ENCODE results near the gene SUPT3H. TPM values are rescaled to one million over a fixed set of nuclear protein-coding genes. Genes with fewer than 3 reads are reported as not detected.
"Not testable (repeated sequence)": the region's sequence is repeated elsewhere in the genome, so short reads cannot be mapped to it uniquely, and the experiment has no call there.

SUPT3H gene
- total RNA-seq, 1 donor from 2014 or later = 16.0 TPM

GRCh38 chr6:45293306-45293705 lies 84.4 kb downstream of the SUPT3H start:
- peaks cover 6% of the 10 kb centered on the region for H3K36me3 Mint-ChIP-seq (ENCODE audit: unreplicated experiment)
- H3K9me3 Mint-ChIP-seq (ENCODE audit: unreplicated experiment) = peaks cover 1% of the 10 kb centered on the region
- DNase-seq = no peak
- TF ChIP-seq CTCF (IDR thresholded peaks at IDR 0.05; ENCODE audit: partially characterized antibody, unreplicated experiment) = no peak
- no peak overlapping the region for H3K4me3 Mint-ChIP-seq (ENCODE audit: unreplicated experiment)
- peaks cover 2% of the 10 kb centered on the region for H3K27me3 Mint-ChIP-seq (ENCODE audit: unreplicated experiment)
- H3K27ac Mint-ChIP-seq (ENCODE audit: unreplicated experiment) = no peak overlapping the region
- H3K4me1 Mint-ChIP-seq (ENCODE audit: low read depth, unreplicated experiment) = no peaks in the 10 kb centered on the region

- no peak for DNase-seq
- TF ChIP-seq CTCF (IDR thresholded peaks at IDR 0.05; ENCODE audit: partially characterized antibody, unreplicated experiment) = no peak
- H3K27ac Mint-ChIP-seq (ENCODE audit: unreplicated experiment) = no peak overlapping the region
- H3K4me1 Mint-ChIP-seq (ENCODE audit: low read depth, unreplicated experiment) = no peaks in the 10 kb centered on the region
- no peak overlapping the region for H3K4me3 Mint-ChIP-seq (ENCODE audit: unreplicated experiment)
- H3K9me3 Mint-ChIP-seq (ENCODE audit: unreplicated experiment) = peaks cover 1% of the 10 kb centered on the region
- peaks cover 2% of the 10 kb centered on the region for H3K27me3 Mint-ChIP-seq (ENCODE audit: unreplicated experiment)
- H3K36me3 Mint-ChIP-seq (ENCODE audit: unreplicated experiment) = peaks cover 6% of the 10 kb centered on the region
Measured at GRCh38 chr6:45289751-45290514, 87.8 kb downstream of the SUPT3H start.

- not testable (repeated sequence) for H3K4me3 Mint-ChIP-seq (ENCODE audit: unreplicated experiment); H3K27me3 Mint-ChIP-seq (ENCODE audit: unreplicated experiment); H3K4me1 Mint-ChIP-seq (ENCODE audit: low read depth, unreplicated experiment); H3K9me3 Mint-ChIP-seq (ENCODE audit: unreplicated experiment); DNase-seq; H3K27ac Mint-ChIP-seq (ENCODE audit: unreplicated experiment)
- peaks cover 15% of the 10 kb centered on the region for H3K36me3 Mint-ChIP-seq (ENCODE audit: unreplicated experiment)
Measured at GRCh38 chr6:45286707-45287106, 91.0 kb downstream of the SUPT3H start.

GRCh38 chr6:45278367-45278766 lies 99.4 kb downstream of the SUPT3H start:
- peaks cover 7% of the 10 kb centered on the region for H3K36me3 Mint-ChIP-seq (ENCODE audit: unreplicated experiment)
- no peak overlapping the region for H3K4me3 Mint-ChIP-seq (ENCODE audit: unreplicated experiment)
- no peaks in the 10 kb centered on the region for H3K4me1 Mint-ChIP-seq (ENCODE audit: low read depth, unreplicated experiment)
- peaks cover 9% of the 10 kb centered on the region for H3K9me3 Mint-ChIP-seq (ENCODE audit: unreplicated experiment)
- H3K27ac Mint-ChIP-seq (ENCODE audit: unreplicated experiment) = no peak overlapping the region
- TF ChIP-seq CTCF (IDR thresholded peaks at IDR 0.05; ENCODE audit: partially characterized antibody, unreplicated experiment) = no peak
- no peak for DNase-seq
- H3K27me3 Mint-ChIP-seq (ENCODE audit: unreplicated experiment) = no peaks in the 10 kb centered on the region

GRCh38 chr6:45277741-45278140 lies 100.0 kb downstream of the SUPT3H start:
- not testable (repeated sequence) for H3K36me3 Mint-ChIP-seq (ENCODE audit: unreplicated experiment); H3K4me1 Mint-ChIP-seq (ENCODE audit: low read depth, unreplicated experiment); DNase-seq; H3K27ac Mint-ChIP-seq (ENCODE audit: unreplicated experiment); H3K9me3 Mint-ChIP-seq (ENCODE audit: unreplicated experiment); H3K4me3 Mint-ChIP-seq (ENCODE audit: unreplicated experiment); H3K27me3 Mint-ChIP-seq (ENCODE audit: unreplicated experiment)

GRCh38 chr6:45275358-45275757 lies 102.4 kb downstream of the SUPT3H start:
- Mint-ChIP-seq H3K36me3 (ENCODE audit: unreplicated experiment) (peaks cover 12% of the 10 kb centered on the region), H3K27me3 (ENCODE audit: unreplicated experiment) (peaks cover 1% of the 10 kb centered on the region), H3K4me3 (ENCODE audit: unreplicated experiment) (no peak overlapping the region), H3K9me3 (ENCODE audit: unreplicated experiment) (no peaks in the 10 kb centered on the region), H3K4me1 (ENCODE audit: low read depth, unreplicated experiment) (no peaks in the 10 kb centered on the region), H3K27ac (ENCODE audit: unreplicated experiment) (no peak overlapping the region)
- no peak for DNase-seq
- no peak for TF ChIP-seq CTCF (IDR thresholded peaks at IDR 0.05; ENCODE audit: partially characterized antibody, unreplicated experiment)
